ENCODE results near the gene SHB.
A peak's percentile ranks its signal among the peaks of the same experiment; 100 is the strongest.
"Not testable (repeated sequence)": the region's sequence is repeated elsewhere in the genome, so short reads cannot be mapped to it uniquely, and the experiment has no call there.

The SHB gene

DNA sequence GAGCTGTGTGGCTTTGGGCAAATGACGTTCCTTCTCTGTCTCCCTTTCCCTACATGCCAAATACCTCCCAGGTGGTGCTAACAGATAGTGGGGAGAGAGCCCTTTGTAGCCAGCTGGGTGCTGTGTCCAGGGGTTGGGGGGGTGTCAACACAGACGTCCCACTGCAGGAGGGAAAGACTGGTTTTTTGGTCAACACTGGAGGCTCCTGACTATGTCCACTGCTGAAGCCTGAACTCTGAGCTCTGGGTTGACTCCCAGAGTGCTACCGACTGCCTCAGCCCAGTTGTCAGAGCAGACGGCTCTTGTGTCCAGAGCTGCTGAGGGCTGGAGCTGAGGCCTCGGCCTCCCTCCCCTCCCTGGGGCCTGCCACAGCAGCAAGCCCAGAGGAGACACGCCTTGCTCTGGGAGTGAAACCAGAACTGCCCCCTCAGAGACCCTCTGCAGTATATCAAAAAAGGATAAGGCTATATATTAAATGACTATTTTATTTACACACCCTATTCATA lies 150.3 kb downstream of the SHB start:
- DNase-seq (ENCODE audit: low read depth): no peak

DNA sequence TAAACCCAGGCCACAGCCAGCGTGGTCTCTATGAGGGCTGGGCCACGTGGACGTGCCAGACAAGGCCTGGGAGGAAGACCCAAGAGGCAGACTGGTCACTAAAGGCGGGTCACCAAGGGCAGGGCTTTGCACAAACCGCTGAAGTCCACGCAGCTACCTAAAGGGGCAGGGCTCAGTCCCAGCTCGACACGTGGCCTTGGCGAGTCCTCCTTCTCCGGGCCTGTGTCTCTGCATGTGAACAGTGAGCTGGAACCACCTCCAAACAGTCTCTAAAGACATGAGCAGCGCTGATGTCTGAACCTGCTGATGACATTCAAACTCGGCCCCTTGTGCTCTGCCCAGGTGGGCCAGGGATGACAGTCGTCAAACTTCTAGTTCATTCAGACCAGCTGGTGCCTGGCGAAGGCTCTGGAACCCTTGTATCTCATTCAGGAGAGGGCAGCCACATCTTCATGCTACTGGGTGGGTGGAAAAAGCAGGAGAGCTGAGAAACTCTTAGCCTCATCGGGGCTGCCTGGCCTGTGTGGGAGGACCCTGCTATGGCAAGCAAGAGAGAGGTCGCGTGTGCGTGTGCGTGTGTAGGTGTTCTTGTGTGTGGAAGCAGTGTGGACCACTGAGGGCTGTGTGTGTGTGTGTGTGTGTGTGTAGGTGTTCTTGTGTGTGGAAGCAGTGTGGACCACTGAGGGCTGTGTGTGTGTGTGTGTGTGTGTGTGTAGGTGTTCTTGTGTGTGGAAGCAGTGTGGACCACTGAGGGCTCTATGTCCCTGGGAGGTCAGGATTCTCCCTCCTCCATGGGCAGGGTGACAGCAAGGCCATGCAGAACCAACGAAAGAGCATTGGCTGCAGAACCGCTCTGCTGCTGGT lies 151.0 kb downstream of the SHB start:
- DNase-seq (ENCODE audit: low read depth): no peak

DNA sequence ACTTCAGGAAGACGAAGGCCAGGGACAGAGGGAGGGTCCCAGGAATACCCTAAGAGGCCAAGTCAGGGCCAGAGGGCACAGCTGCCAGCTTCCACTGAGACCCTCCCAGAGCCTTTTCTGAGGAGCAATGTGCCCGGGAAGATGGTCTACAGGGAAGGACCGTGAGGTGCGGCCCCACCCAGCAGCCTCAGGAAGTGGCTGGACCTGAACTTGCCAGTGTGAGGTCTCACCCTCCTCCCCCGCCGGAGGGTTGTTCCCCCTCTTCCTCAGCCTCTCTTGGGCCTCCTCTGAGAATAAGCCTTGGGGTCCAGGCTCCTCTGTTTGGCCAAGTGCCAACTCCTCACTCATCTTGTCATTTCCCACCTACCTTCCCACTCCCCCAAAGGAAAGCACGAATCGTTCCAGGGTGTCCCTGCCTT lies 151.7 kb downstream of the SHB start:
- no peak for DNase-seq (ENCODE audit: low read depth)

DNA sequence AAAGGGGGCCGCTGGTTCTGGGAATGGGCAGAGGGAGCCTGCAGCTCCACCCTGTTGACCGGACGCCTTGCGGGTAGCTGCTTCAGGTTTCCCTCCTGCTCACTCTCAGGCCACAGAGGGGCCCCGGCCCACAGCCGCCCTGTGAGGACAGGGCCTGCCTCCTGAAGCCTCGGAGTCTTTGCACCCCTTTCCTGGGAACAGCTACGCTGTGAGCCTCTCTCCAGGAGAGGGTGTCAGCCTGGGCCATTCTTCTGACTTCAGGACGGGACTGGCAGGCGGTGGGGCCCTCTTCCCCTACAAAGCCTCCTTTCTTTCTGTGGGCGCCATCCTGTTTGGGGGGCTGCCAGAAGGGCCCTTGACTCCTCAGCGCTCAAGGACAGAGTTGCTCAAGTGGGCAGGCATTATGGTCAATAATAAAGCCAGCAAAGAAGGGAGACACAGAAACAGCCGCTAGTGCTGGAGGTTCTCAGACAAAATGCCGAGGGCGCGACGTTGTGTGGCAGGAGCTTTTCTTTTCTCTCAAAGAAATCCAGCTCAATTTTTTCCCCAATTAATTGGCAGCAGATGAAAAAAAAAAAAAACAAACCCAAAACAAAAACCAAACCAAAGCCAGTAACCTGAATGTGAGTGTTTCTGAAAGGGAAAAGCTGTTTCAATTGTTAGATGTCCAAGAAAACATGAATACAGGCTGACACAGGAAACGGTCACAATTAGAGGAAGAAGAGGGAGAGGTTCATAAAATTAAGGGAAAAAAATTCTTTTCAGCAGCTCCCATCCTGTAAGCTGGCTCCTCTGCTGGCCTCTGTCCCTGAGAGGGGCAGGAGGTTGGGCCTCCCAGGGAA lies 152.3 kb downstream of the SHB start:
- no peak for DNase-seq (ENCODE audit: low read depth)

DNA sequence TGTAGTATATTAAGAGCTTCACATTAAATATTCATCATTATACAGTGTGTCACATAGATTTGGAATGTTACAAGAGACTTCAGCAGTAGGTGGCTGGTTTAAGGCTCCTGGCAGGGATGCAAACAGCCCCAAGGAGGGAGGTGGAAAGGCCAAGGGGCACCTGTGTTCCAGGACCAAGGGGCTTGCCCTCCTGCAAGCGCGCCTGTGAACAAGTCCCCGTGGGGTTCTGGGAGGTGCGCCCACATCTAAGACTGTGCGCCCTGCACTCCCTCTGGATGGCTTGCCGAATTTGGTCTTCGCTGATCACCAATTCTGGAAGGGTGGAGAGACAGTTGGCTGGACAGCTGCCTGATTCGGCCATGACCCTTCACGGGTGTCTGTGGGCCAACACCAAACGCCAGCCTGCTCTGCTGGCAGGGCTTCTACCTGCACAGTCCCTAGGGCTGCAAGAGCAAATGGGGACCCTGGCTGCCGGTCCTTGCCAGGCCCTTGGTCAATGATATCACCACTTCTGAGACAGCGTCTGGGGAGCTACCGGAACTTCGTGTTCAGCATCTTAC lies 153.0 kb downstream of the SHB start:
- DNase-seq (ENCODE audit: low read depth): no peak

DNA sequence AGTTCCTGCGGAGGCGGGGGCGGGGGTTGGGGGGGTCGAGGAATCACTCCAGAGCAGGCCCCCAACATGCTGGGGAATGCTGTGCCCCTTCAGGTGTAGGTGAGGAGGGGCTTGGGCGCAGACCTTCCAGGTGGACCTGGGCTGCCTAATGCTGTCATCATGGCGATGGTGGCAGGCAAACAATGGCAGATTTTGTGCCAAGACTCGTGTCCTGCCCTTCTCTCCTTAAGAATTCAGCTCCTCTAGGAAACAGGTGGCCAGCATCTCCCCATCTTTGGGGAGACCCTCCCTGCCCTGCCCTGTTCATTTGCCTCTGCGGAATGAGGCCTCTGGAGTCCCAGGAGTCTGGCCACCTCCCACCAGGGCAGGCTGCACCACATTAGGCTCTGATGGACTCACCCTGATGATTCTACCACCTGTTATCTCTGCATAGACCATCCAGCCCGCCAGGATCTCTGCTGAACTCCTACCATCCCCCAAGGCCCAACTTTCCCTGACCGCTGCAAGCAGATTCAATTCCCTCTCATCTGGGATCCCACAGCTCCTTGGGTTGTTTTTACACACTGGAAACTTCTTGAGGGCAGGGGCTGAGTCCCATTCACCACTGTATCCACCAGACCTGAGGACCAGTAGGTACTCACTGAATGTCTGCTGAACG lies 154.2 kb downstream of the SHB start:
- no peak for DNase-seq (ENCODE audit: low read depth)

- DNase-seq (ENCODE audit: low read depth): no peak
Observed at GRCh38 chr9:37914154-37914551, 154.9 kb downstream of the SHB start.

- peak; percentile 27 for DNase-seq (ENCODE audit: low read depth)
Observed at GRCh38 chr9:37913480-37914153, 155.4 kb downstream of the SHB start.

DNA sequence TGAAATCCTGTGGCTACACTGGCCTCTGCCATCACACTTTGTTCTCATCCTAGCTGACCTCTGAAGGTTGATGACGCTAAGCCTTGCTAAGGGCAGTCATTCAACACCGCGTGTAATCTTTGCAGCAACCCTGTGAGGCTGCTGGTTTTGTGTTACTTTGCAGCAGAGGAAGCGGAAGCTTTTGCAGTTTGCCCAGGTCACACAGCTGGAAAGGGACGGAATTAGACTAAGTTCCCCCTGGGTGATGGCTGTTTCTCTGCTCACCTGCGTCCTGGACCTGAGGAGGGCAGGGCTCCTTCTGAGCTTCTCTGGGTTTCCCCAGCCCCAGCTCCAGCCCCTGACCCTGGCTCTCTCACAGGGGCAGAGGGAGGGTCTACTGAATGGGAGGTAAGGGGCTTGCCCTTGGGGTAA lies 157.8 kb downstream of the SHB start:
- no peak for DNase-seq (ENCODE audit: low read depth)

- no peak for DNase-seq (ENCODE audit: low read depth)
Observed at GRCh38 chr9:37910271-37910670, 158.8 kb downstream of the SHB start.

DNA sequence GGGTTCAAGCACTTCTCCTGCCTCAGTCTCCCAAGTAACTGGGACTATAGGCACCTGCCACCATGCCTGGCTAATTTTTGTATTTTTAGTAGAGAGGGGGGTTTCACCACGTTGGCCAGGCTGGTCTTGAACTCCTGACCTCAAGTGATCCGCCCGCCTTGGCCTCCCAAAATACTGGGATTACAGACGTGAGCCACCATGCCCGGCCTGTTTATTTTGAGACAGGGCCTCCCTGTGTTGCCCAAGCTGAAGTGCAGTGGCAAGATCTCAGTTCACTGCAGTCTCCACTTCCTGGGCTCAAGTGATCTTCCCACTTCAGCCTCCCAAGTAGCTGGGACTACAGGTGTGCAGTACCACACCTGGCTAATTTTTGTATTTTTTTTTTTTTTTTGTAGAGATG lies 159.2 kb downstream of the SHB start:
- DNase-seq (ENCODE audit: low read depth): not testable (repeated sequence)

DNA sequence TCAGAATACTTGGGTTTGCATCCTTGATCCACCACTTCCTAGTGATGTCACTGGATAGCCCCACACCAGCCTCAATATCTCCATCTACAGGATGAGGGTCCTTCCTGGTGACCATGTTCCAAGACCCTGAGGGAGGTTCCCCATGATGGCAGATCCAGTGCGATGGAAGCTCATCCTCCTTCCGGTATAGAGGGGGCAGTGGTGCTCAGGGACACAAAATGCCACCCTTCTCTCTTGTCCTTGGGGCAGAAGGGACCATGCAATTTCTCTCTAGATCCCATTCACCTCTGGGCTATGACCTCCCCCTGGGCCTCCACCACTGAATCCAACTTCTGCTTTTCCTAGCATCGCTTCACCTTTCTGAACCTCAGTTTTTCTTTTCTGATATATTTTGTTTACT lies 159.7 kb downstream of the SHB start:
- no peak for DNase-seq (ENCODE audit: low read depth)

DNA sequence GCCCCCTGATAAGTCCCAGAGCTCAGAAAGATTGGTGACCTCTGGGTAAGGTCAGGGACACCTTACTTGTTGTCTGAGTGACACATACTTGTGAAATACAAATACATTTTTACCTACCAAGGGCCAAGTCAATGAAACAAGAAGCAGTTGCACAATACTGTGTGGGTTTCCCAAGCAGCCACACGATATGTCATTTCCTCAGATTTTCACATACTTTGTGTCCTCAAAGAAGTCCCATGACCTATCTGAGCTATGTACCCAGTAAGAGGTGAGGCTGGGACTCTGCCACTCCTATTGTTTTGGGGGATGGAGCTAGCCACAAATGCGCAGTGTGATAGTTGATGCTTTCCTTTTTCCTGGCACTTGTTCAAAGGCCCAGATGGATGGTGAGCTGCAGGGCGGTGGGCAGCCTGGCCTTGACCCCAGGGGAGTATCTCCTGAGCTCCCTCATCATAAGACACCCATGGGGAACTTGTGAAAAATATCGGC lies 160.3 kb downstream of the SHB start:
- DNase-seq (ENCODE audit: low read depth): peak; percentile 56

DNA sequence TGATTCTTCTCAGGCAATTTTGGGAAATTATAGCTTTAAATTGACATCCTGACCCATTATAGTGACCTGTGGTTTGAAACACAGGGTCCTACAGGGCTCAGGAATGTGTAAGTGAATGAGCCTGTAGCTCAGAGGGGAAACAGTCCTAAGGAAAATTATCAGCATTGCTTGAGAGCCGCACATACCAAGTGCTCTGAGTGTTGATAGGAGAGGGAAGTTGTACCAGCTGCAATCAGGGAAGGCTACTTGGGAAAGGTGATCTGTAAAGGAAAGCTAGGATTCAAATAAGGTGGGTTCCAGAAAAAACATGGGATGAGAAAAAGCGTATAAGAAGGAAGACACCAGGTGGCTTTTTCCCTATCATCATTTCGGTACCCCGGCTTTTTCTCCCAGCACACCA lies 160.7 kb downstream of the SHB start:
- no peak for DNase-seq (ENCODE audit: low read depth)

GRCh38 chr9:37906312-37907239 lies 162.5 kb downstream of the SHB start:
- no peak for DNase-seq (ENCODE audit: low read depth)

- no peak for DNase-seq (ENCODE audit: low read depth)
Observed at GRCh38 chr9:37905776-37906175, 163.3 kb downstream of the SHB start.

GRCh38 chr9:37905131-37905505 lies 163.9 kb downstream of the SHB start:
- DNase-seq (ENCODE audit: low read depth): no peak

DNA sequence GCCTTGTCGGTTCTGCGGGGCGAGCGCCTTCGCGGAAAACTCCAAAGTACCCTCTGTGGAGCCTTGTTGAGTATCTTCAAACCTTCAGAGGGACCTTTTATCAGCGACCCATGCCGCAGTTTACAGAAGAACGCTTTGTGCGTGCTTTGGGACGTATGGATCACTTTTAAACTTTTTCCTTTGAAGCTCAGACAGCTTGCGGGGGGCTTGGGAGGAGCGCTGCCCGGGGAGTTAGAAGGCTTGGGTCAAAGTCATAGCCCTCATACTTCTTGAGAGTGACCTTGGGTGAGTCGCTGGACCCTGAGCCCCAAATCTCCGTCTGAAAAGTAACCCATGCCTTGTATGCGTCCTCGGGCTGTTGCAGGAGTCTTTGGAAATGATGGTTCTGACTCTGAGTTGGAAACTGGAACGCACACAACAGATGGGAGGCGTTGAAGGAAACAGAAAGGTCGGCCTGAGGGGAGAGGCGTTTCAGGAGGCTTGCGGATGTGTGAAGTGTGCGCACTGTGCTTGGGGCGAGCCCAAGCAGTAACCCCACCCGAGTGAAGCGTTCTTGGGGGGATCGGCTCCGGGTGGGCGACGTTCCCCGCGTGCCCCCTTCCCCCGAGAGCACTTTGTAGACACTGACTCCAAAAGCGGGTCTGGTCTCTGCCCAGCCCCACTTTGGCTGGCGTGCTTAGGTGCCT lies 164.4 kb downstream of the SHB start:
- no peak for DNase-seq (ENCODE audit: low read depth)

DNA sequence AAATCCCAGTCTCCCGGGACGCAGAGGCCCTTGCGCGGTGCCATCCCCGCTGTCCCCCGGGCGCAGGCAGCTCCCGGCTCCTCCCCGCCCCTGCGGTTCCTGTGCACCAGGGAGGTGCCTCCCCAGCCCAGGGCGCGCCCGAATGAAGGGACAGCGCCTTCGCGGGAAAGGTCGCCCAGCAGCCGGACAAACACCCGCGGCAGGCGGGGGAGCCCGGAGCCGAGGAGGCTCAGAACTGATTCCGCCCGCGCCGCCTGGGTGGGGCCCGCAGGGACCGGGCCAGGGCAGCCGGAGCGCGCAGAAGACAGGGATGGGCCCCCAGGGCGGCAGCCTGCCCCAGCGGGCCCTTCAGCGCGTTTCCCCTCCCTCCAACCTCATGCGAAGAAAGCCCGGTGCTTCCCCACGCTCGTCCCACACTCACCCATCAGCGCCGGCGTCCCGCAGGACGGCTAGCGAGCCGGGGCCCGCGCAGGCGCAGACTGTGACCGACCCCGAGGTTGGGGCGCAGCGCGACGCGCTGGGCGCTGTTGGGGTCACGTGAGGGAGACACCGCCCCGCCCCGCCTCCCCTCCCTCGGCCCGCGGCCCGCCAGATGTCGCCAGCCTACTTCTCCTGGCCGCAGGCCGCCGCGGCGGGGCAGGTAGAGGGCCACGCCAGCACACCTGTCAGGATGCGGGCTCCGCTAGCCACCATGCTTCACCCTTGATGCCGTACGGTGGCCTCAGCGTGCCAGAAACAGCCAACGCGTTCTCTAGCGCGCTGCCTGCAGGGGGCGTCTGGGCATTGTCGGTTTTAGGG lies 165.2 kb downstream of the SHB start, which contains the start of gene SLC25A51:
SLC25A51 (minus strand) TSS at position 481 of the 798 bp plus-strand sequence. CDS start 15,577 bp downstream, outside the sequence.
- peak; percentile 53 for DNase-seq (ENCODE audit: low read depth)
